ENCODE measurements around the gene PTPRN2. TPM values are rescaled to one million over a fixed set of nuclear protein-coding genes. Genes with fewer than 3 reads are reported as not detected.

Gene PTPRN2
- total and polyA plus RNA-seq, 2 of the 13 experiments (the other 11 are each of a cell fraction or from before 2014, with no cell fraction given) = 2.5 to 24.2 TPM

GRCh38 chr7:157904866-157905570, 682.6 kb downstream of the PTPRN2 start (continued):
- TF ChIP-seq HMG20B (CRISPR knock-in tag; conservative IDR thresholded peaks at IDR 0.05) (no peak), MED1 (CRISPR knock-in tag; IDR thresholded peaks at IDR 0.05) (no peak), ZNF674 (CRISPR knock-in tag; IDR thresholded peaks at IDR 0.05; ENCODE audit: low read depth) (no peak), ZNF788 (CRISPR knock-in tag; IDR thresholded peaks at IDR 0.05; ENCODE audit: borderline replicate concordance) (no peak), SP1 (IDR thresholded peaks at IDR 0.05) (no peak), SP1 (CRISPR knock-in tag; IDR thresholded peaks at IDR 0.05) (no peak), ZNF513 (CRISPR knock-in tag; conservative IDR thresholded peaks at IDR 0.05) (no peak), ZNF256 (CRISPR knock-in tag; conservative IDR thresholded peaks at IDR 0.05) (no peak), ZNF704 (CRISPR knock-in tag; IDR thresholded peaks at IDR 0.05; ENCODE audit: borderline replicate concordance) (no peak), THAP9 (CRISPR knock-in tag; IDR thresholded peaks at IDR 0.05; ENCODE audit: borderline replicate concordance) (no peak), REPIN1 (CRISPR knock-in tag; IDR thresholded peaks at IDR 0.05; ENCODE audit: borderline replicate concordance, low read depth) (no peak)
